Mucosa of descending colon (tissue), 3 donors: ENCODE data around the gene CDKL5. TPM values are rescaled to one million over a fixed set of nuclear protein-coding genes. Genes with fewer than 3 reads are reported as not detected.
A peak's percentile ranks its signal among the peaks of the same experiment; 100 is the strongest.

ENCODE experiments used
- ATAC-seq: fragments of 200-7000 bp; cut with Tn5 transposase; one replicate; pipeline ENCODE4 v1.9.1; 2020; ENCODE audit warnings: mild to moderate bottlenecking, moderate library complexity
- DNase-seq, 3 donors: peaks; one replicate each; pipeline ENCODE4 v3.0.0-alpha.2; 2020
- H3K36me3 ChIP-seq: fragments of 200-600 bp; one replicate; pipeline ENCODE4 v1.8.0; 2021; ENCODE audit warnings: low read depth, mild to moderate bottlenecking
- H3K4me1 ChIP-seq: fragments of 200-600 bp; one replicate; pipeline ENCODE4 v1.8.0; 2021; ENCODE audit warnings: low read depth, mild to moderate bottlenecking
- H3K4me3 ChIP-seq: fragments of 200-600 bp; one replicate; pipeline ENCODE4 v1.8.0; 2021; ENCODE audit warnings: mild to moderate bottlenecking
- H3K9me3 ChIP-seq: fragments of 200-600 bp; one replicate; pipeline ENCODE4 v1.8.0; 2021; ENCODE audit warnings: mild to moderate bottlenecking
- intact Hi-C, 2 donors: fragments of 100-400 bp; cut with DNase I in 1 of 2; cut with micrococcal nuclease in 1 of 2; formaldehyde crosslinking; loops; one replicate each; pipeline versions ENCODE4 v1.11.0 to v1.11.1; 2022; cut with DNase I, micrococcal nuclease
- total RNA-seq, 3 donors: library from RNA; stranded (reverse); fragmentation: NEBNext Ultra II Directional in 2 of 3; extraction: Animal tissue kit (Norgen Biotek cat#: 25700) in 2 of 3; gene quantifications; one replicate each; pipeline versions ENCODE4 v1.2.1 to v1.2.4, GENCODE V29; 2021 to 2023
- TF ChIP-seq, protein P1 (sequence below): fragments of 200-600 bp; IDR thresholded peaks from one replicate; pipeline ENCODE4 v1.8.0; 2022; ENCODE audit warnings: antibody characterized with exemption, mild to moderate bottlenecking
- donor health status: DM: no; HTN: no; CAD: no; lungs with moderate emphysema.
- donor health status: DM: no; HTN: no; CAD: no.
- donor health status: DM: no; HTN: yes; CAD: no.

CDKL5 gene
- total RNA-seq, 3 donors from 2014 or later = 4.0 to 7.5 (median 4.4) TPM

DNA sequence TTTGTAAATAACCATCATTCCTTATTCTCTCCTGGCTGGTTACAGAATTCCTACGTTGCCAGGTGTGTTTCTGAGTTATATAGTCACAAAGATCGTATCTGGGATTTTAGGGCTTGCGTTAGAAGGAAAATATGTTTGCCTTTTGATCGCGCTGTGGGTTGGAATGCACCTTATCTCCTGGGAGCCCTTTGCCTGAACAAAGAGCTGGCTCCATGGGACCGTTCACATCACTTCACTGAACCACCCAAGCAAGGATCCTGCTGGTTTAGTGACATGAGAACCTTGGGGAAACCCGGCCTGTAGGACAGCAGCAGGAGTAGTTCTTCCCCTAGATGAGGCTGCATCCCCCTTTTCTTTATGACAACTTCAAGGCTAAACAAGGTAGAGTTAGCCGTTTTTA lies 194.9 kb downstream of the CDKL5 start:
- TF ChIP-seq, protein P1, sequence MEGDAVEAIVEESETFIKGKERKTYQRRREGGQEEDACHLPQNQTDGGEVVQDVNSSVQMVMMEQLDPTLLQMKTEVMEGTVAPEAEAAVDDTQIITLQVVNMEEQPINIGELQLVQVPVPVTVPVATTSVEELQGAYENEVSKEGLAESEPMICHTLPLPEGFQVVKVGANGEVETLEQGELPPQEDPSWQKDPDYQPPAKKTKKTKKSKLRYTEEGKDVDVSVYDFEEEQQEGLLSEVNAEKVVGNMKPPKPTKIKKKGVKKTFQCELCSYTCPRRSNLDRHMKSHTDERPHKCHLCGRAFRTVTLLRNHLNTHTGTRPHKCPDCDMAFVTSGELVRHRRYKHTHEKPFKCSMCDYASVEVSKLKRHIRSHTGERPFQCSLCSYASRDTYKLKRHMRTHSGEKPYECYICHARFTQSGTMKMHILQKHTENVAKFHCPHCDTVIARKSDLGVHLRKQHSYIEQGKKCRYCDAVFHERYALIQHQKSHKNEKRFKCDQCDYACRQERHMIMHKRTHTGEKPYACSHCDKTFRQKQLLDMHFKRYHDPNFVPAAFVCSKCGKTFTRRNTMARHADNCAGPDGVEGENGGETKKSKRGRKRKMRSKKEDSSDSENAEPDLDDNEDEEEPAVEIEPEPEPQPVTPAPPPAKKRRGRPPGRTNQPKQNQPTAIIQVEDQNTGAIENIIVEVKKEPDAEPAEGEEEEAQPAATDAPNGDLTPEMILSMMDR = no peak
- intact Hi-C loops = no loop called here
- no peak overlapping the region for H3K4me3 ChIP-seq
- no peaks in the 10 kb centered on the region for H3K9me3 ChIP-seq
- ATAC-seq (peak; percentile 49), DNase-seq (peak in 1 of 3 donors; percentile 17)
- no peaks in the 10 kb centered on the region for H3K36me3 ChIP-seq
- H3K4me1 ChIP-seq = no peaks in the 10 kb centered on the region

DNA sequence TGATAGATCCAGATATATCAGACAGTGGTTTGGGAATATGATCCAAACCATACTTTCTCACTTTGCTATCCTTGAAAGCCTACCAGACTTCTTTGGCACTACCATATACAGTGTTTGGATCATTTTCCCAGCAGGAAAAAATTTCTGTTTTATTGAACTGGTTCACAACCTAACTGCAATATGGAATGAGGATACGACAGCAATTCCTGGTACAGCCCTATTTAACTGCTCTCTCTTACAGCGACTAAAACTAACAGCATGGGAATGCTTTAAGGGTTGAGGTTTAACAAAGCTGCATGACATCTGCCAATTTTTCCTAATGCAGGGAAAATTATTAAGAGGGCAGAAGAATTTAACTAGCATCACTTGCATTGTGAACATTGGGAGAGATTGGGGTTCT lies 199.2 kb downstream of the CDKL5 start:
- ATAC-seq (peak; percentile 76), DNase-seq (no peak)
- H3K9me3 ChIP-seq = no peaks in the 10 kb centered on the region
- H3K4me3 ChIP-seq = no peak overlapping the region
- TF ChIP-seq, protein P1 = no peak
- intact Hi-C loops = no loop called here
- no peaks in the 10 kb centered on the region for H3K4me1 ChIP-seq
- H3K36me3 ChIP-seq = no peaks in the 10 kb centered on the region

DNA sequence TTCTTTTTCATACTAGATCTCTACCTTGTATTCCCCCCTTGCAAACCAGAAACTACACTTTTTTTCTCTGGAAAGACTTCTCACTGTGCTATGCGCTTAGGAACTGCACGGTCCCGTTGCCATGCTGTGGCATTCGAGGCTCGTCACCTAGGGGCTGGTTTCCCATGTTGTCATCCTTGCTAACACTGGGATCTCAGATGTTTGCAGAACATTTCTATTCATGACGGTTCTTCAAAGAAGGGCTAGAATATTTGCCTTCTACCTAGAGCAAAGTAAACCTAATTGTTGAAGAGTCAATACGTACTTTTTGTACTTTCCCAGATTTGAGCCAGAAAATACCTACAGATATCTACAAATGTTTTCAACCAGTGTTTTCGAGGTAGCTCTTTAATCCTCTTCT lies 205.5 kb downstream of the CDKL5 start:
- no peaks in the 10 kb centered on the region for H3K9me3 ChIP-seq
- ATAC-seq = no peak
- H3K36me3 ChIP-seq = no peaks in the 10 kb centered on the region
- intact Hi-C loops = no loop called here
- TF ChIP-seq, protein P1 = no peak
- H3K4me1 ChIP-seq = no peaks in the 10 kb centered on the region
- DNase-seq = no peak
- H3K4me3 ChIP-seq = no peak overlapping the region

DNA sequence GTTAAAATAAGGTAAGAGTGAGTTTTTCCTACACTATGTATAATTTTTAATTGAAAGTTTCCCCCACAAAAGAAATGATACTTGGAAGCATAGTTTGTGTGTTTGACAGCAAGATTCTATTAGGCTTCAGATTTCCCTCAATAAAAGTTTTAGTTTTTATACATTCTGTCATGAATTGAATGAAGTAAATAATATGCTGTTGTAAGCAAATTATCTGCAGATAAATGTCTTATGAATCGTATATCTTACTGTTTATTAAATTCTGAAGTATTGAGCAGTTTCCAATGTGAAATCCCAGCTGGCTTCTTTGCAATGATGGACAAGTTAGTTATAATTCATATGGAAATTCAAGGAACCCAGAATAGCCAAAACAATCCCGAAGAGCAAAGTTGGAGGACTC lies 213.0 kb downstream of the CDKL5 start:
- ATAC-seq (no peak), DNase-seq (no peak)
- H3K9me3 ChIP-seq = no peaks in the 10 kb centered on the region
- no peak overlapping the region for H3K4me3 ChIP-seq
- no peaks in the 10 kb centered on the region for H3K4me1 ChIP-seq
- intact Hi-C loops = no loop called here
- no peaks in the 10 kb centered on the region for H3K36me3 ChIP-seq
- TF ChIP-seq, protein P1 = no peak

DNA sequence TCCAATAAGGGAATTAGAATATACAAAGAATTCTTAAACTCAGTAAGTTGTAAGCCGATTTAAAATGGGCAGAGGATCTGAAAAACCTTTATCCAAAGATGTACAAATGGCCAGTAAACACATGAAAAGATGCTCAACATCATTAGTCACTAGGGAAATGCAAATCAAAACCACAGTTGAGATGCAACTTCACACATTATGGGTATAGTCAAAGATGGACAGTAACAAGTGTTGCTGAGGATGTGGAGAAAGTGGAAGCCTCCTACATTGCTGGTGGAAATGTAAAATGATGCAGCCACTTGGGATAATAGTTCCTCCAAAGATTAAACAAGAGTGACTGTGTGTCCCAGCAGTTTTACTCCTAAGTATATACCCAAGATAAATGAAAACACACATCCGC lies 213.9 kb downstream of the CDKL5 start:
- TF ChIP-seq, protein P1 = no peak
- no peak for ATAC-seq
- Histone ChIP-seq H3K4me1 (no peaks in the 10 kb centered on the region), H3K36me3 (no peaks in the 10 kb centered on the region), H3K9me3 (no peaks in the 10 kb centered on the region), H3K4me3 (no peak overlapping the region)
- no peak for DNase-seq
- intact Hi-C loops = no loop called here

DNA sequence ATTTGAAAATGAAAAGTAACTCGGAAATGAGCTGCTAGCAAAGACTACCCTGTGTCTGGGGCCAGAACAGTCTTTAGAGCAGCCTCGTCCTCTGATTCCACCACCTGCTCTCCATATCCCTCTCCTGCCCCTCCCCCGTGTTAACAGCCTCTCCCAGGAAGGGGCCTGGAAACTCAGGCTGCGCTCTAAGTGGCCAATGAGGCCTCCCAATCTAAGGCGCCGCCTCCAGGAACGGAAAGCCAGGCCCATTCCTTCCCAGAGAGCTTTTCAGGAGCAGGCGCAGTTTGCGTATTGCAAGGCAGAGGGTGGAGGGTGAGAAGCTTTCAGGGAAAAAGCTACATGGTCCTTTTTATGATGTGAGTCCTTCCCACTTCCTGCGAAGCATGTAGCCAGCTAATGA lies 215.3 kb downstream of the CDKL5 start:
- ATAC-seq = no peak
- intact Hi-C loops = no loop called here
- no peak for DNase-seq
- Histone ChIP-seq H3K4me1 (no peaks in the 10 kb centered on the region), H3K4me3 (no peak overlapping the region), H3K36me3 (no peaks in the 10 kb centered on the region), H3K9me3 (no peaks in the 10 kb centered on the region)
- TF ChIP-seq, protein P1 = no peak
